Mucosa of stomach (tissue), 1 donor: ENCODE measurements around the gene EME1.

Experiments used
- H3K27me3 ChIP-seq: one replicate; pipeline ENCODE4 v1.7.0; 2013; ENCODE audit warnings: mild to moderate bottlenecking, low read length; ENCODE audit not compliant: control insufficient read depth, insufficient read depth
- H3K36me3 ChIP-seq: one replicate; pipeline ENCODE4 v1.7.0; 2013; ENCODE audit warnings: low read length; ENCODE audit not compliant: control insufficient read depth, insufficient read depth
- H3K4me1 ChIP-seq: one replicate; pipeline ENCODE4 v1.7.0; 2013; ENCODE audit warnings: mild to moderate bottlenecking, low read length; ENCODE audit not compliant: control insufficient read depth, insufficient read depth
- H3K4me3 ChIP-seq: one replicate; pipeline ENCODE4 v1.7.0; 2013; ENCODE audit warnings: low read length
- H3K9ac ChIP-seq: one replicate; pipeline ENCODE4 v1.7.0; 2013; ENCODE audit warnings: mild to moderate bottlenecking, low read length, moderate library complexity
- H3K9me3 ChIP-seq: one replicate; pipeline ENCODE4 v1.7.0; 2013; ENCODE audit warnings: mild to moderate bottlenecking, low read length, moderate library complexity; ENCODE audit not compliant: control insufficient read depth
- donor health status: Pancreatic carcinoma.

EME1 gene

DNA sequence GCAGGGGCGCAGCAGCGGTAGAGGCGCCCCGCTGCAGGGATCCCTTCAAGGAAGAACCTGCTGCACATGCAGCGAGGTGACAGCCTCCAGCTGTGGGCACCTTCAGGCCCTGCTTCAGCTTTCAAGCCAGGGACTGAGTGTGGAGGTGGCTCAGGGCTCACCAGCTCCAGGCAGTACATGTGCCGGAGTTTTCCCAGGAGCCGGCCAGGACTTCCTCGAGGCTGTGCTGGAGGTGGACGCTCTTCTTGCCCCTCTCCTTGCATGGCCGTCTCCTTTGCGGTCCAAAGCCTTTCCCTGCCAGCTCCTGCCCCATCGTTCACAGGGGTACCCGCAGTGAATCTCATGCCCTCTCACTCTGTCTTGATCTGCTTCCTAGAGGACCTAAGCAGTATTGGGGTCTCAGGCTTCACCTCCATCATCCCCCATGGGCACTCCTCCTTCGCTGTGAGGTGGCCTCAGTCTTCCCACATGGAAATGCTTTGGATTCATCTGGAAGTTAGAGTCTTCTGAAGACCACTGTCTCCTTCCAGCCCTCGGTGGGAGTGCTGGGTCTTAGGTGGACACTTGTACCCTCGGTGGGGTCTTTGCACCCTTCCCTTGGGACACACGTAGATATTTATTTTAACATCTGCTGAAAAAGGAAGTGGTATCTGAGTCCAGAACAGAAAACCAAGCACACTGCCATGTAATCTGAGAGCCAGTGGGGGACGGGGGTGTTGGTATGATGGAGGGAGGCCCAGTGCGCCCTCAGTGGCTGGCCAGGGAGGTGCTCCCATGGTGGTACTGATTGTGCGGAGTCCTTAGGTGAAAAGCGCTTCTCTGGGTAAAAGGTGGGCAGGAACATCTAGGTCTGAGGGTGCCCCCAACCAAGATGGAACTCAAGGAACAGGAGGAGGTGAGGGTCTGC, 20.1 kb upstream of the EME1 start:
- H3K4me1 ChIP-seq: peaks cover 13% of the 10 kb centered on the region
- no peak overlapping the region for H3K4me3 ChIP-seq
- H3K9me3 ChIP-seq: no peaks in the 10 kb centered on the region
- no peaks in the 10 kb centered on the region for H3K27me3 ChIP-seq
- H3K36me3 ChIP-seq: peaks cover 19% of the 10 kb centered on the region
- H3K9ac ChIP-seq: no peak overlapping the region

DNA sequence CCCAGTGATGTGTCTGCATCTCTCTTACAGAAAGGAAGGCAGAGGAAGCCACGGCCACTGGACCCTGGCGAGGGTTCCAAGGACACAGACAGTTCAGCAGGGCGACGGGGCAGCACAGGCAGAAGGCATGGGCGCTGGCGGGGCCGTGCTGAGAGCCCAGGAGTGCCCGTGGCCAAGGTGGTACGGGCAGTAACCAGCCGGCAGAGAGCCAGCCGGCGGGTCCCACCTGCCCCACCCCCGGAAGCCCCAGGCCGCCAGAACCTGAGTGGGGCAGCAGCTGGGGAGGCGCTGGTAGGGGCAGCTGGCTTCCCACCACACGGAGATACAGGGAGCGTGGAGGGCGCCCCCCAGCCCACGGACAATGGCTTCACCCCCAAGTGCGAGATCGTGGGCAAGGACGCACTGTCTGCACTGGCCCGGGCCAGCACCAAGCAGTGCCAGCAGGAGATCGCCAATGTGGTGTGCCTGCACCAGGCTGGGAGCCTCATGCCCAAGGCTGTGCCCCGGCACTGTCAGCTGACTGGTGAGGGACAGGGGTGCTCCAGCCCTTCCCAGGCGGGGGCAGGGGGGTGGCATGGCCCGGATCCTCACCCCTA, 19.3 kb upstream of the EME1 start:
- Histone ChIP-seq H3K9ac (no peak overlapping the region), H3K27me3 (no peaks in the 10 kb centered on the region), H3K9me3 (no peaks in the 10 kb centered on the region), H3K4me1 (peaks cover 5% of the 10 kb centered on the region), H3K4me3 (no peak overlapping the region), H3K36me3 (peaks cover 20% of the 10 kb centered on the region)

DNA sequence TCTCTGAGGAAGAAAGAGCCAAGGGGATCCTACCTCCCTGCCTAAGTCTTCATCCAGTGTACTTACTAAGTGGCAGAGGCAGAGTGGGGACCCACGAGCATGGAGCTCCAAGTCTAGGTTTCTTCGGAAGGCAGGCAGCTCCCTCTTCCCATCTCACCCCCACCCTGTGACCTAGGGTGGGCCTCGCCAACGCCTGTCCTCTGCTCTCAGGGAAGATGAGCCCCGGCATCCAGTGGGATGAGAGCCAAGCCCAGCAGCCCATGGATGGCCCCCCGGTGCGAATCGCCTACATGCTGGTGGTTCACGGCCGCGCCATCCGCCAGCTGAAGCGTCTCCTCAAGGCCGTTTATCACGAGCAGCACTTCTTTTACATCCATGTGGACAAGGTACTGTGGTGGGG, 18.8 kb upstream of the EME1 start:
- H3K9ac ChIP-seq: no peak overlapping the region
- H3K36me3 ChIP-seq: peaks cover 20% of the 10 kb centered on the region
- H3K4me3 ChIP-seq: no peak overlapping the region
- no peaks in the 10 kb centered on the region for H3K27me3 ChIP-seq
- H3K9me3 ChIP-seq: no peaks in the 10 kb centered on the region
- H3K4me1 ChIP-seq: peaks cover under 1% of the 10 kb centered on the region

DNA sequence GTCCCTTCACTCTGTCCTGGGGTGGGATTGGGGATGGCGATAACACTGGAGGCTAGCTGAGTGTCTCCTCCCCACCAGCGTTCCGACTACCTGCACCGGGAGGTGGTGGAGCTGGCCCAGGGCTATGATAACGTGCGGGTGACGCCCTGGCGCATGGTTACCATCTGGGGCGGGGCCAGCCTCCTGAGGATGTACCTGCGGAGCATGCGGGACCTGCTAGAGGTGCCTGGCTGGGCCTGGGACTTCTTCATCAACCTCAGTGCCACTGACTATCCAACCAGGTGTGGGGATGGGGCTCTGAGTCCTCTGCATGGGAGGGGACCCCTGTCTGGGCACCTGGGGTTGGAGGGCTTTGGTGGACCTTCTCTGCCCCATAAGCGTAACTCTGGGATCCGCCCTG, 18.3 kb upstream of the EME1 start:
- H3K4me3 ChIP-seq: no peak overlapping the region
- H3K36me3 ChIP-seq: peaks cover 20% of the 10 kb centered on the region
- H3K27me3 ChIP-seq: no peaks in the 10 kb centered on the region
- no peak overlapping the region for H3K9ac ChIP-seq
- no peaks in the 10 kb centered on the region for H3K4me1 ChIP-seq
- no peaks in the 10 kb centered on the region for H3K9me3 ChIP-seq

DNA sequence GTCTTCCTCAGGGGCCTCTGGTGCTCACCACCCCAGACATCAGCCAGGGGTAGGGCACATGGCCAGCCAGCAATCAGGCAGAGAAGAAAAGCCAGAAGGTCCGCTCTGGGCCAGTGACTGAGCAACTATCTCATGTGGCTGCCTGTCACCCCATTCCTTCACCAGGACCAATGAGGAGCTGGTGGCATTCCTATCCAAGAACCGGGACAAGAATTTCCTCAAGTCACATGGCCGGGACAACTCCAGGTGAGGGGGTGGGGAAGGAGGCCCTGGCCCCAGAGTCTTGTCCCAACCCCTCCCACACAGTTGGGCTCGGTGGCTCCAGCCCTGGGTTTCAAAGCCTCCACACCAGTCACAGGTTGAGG, 17.7 kb upstream of the EME1 start:
- Histone ChIP-seq H3K4me3 (no peak overlapping the region), H3K36me3 (peaks cover 20% of the 10 kb centered on the region), H3K27me3 (no peaks in the 10 kb centered on the region), H3K9ac (no peak overlapping the region), H3K4me1 (no peaks in the 10 kb centered on the region), H3K9me3 (no peaks in the 10 kb centered on the region)

DNA sequence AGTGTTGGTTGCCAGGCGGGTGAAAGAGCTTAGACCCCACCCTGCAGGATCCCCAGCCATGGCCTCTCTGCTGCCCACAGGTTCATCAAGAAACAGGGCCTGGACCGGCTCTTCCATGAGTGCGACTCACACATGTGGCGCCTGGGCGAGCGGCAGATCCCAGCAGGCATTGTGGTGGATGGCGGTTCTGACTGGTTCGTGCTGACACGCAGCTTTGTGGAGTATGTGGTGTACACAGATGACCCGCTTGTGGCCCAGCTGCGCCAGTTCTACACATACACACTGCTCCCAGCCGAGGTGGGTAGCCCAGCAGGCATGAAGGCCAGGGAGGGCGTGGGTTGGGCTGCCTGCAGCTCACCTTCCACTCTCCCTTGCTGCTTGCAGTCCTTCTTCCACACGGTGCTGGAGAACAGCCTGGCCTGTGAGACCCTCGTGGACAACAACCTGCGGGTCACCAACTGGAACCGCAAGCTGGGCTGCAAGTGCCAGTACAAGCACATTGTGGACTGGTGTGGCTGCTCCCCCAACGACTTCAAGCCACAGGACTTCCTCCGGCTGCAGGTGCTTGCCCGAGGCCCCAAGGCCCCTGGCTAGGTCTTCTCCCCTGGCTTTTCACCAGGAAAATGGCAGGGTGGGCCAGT, 17.2 kb upstream of the EME1 start:
- H3K27me3 ChIP-seq: no peaks in the 10 kb centered on the region
- no peaks in the 10 kb centered on the region for H3K9me3 ChIP-seq
- H3K9ac ChIP-seq: no peak overlapping the region
- peaks cover 20% of the 10 kb centered on the region for H3K36me3 ChIP-seq
- H3K4me1 ChIP-seq: no peaks in the 10 kb centered on the region
- no peak overlapping the region for H3K4me3 ChIP-seq

DNA sequence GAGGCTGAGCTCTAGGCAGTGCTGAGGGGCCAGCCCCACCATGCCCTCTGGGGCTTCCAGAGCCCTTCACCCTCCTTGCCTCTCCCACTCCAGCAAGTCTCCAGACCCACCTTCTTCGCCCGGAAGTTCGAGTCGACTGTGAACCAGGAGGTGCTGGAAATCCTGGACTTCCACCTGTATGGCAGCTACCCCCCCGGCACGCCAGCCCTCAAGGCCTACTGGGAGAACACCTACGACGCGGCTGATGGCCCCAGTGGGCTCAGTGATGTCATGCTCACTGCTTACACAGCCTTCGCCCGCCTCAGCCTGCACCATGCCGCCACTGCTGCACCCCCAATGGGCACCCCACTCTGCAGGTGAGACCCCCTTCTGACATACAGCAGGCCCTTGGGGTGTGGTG, 16.6 kb upstream of the EME1 start:
- no peaks in the 10 kb centered on the region for H3K9me3 ChIP-seq
- no peak overlapping the region for H3K9ac ChIP-seq
- no peaks in the 10 kb centered on the region for H3K27me3 ChIP-seq
- H3K4me3 ChIP-seq: no peak overlapping the region
- peaks cover 20% of the 10 kb centered on the region for H3K36me3 ChIP-seq
- H3K4me1 ChIP-seq: no peaks in the 10 kb centered on the region

DNA sequence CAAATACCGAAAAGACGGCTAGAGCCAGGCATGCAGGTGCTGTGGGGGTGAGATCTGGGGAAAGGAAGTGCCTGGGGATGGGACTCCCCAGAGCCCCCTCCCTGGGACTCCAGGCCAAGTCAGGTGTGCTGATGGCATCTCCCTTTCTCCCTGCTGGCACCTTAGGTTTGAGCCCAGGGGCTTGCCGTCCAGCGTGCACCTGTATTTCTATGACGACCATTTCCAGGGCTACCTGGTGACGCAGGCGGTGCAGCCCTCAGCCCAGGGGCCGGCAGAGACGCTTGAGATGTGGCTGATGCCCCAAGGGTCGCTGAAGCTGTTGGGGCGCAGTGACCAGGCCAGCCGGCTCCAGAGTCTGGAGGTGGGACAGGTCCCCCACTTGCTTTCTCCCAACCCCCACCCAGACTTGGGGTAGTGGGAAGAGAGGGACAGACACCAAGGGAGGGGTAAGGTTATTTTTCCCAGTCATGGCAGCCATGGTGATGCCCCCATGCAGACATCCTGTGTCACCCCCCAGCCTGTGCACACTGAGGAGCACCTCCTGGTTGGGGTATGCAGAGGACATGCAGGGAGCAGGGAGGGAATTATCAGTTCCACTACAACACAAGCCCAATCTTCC, 16.0 kb upstream of the EME1 start:
- peaks cover under 1% of the 10 kb centered on the region for H3K4me1 ChIP-seq
- H3K36me3 ChIP-seq: peaks cover 20% of the 10 kb centered on the region
- no peak overlapping the region for H3K4me3 ChIP-seq
- H3K27me3 ChIP-seq: no peaks in the 10 kb centered on the region
- no peak overlapping the region for H3K9ac ChIP-seq
- no peaks in the 10 kb centered on the region for H3K9me3 ChIP-seq

DNA sequence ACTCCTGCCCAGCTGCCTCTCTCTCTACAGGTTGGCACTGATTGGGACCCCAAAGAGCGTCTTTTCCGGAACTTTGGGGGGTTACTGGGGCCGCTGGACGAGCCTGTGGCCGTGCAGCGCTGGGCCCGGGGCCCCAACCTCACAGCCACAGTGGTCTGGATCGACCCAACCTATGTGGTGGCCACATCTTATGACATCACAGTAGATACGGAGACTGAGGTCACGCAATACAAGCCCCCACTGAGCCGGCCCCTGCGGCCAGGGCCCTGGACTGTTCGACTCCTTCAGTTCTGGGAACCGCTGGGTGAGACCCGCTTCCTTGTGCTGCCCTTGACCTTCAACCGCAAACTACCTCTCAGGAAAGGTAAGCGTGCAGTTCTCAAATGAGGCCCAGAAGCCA, 14.9 kb upstream of the EME1 start:
- Histone ChIP-seq H3K4me3 (no peak overlapping the region), H3K9ac (no peak overlapping the region), H3K9me3 (no peaks in the 10 kb centered on the region), H3K4me1 (peaks cover 7% of the 10 kb centered on the region), H3K27me3 (no peaks in the 10 kb centered on the region), H3K36me3 (peaks cover 20% of the 10 kb centered on the region)

DNA sequence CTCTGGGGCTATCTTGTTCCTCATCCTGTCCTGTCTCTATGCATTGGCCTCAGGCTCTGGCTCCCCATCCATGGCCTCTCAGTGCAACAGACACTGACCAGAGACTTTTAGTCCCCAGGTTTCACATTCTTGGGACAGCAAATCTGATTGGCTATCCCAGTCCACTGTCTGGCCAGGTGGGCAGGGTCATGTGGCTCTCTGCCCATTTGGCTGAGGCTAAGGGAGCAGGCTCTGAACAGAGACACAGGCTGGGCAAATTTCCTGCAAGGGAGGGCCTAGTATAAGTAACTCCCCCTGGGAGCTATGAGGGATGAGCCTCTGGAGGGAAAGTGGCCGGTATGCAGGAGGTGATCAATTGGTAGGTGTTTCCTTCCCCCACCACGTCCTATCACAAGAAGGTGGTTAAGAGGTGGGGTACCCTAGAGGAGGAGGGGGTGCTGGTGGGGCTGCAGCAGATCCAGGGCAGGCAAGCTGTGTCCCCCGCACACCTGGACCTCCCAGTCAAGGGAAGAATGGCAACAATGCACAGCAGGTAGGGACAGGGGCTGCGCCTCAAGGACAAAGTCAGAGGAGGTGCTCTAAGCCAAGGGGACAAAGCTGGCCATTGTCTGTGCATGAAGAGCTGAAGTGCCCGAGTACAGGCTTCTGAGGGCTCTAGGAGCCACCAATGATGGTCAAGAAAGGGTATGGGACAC, 13.9 kb upstream of the EME1 start:
- Histone ChIP-seq H3K9me3 (no peaks in the 10 kb centered on the region), H3K36me3 (peaks cover 20% of the 10 kb centered on the region), H3K4me3 (no peak overlapping the region), H3K9ac (no peak overlapping the region), H3K27me3 (no peaks in the 10 kb centered on the region), H3K4me1 (peaks cover 11% of the 10 kb centered on the region)

DNA sequence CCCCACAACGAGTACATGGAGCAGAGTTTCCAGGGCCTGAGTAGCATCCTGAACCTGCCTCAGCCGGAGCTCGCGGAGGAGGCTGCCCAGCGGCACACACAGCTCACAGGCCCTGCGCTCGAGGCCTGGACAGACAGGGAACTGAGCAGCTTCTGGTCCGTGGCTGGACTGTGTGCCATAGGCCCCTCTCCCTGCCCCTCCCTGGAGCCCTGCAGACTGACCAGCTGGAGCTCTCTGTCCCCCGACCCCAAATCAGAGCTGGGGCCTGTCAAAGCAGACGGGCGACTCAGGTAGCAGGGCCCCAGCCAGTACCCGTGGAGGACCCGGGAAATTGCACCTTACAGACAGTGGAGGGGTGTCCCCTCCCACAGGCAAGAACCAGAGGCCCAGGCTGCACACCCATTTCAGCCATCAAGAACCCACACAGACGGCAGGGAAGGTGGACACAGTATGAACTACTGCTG, 13.0 kb upstream of the EME1 start:
- H3K36me3 ChIP-seq: peaks cover 20% of the 10 kb centered on the region
- no peaks in the 10 kb centered on the region for H3K9me3 ChIP-seq
- H3K9ac ChIP-seq: no peak overlapping the region
- H3K4me3 ChIP-seq: no peak overlapping the region
- H3K27me3 ChIP-seq: no peaks in the 10 kb centered on the region
- H3K4me1 ChIP-seq: peaks cover 11% of the 10 kb centered on the region
